HG03045 (cell line): ENCODE measurements around the gene ZNF740.
A peak's percentile ranks its signal among the peaks of the same experiment; 100 is the strongest.

Source experiments
- ATAC-seq: cut with Tn5 transposase; IDR thresholded peaks from one replicate; pipeline ENCODE4 v1.9.1; 2021; ENCODE audit warnings: mild to moderate bottlenecking, moderate library complexity; ENCODE audit not compliant: unreplicated experiment

The ZNF740 gene

DNA sequence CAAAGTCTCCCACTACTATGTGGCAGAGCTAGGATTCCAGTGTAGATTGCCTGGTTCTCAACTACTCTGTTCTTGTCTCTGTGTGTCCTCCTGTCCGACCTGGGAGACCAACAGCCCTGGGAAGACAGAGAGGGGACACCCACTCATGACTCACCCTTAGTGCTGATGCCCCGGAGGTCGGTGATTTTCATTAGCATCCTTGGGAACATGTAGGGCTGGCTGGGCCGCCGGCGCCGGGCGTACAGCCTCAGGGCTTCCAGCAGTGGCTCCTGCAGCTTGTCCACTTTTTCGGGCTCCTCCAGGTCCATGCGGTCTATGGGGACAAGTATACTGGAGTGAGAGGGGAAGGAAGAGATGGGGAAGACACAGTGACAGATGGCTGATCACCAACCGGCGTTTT lies 32.4 kb downstream of the ZNF740 start:
- no peak for ATAC-seq

DNA sequence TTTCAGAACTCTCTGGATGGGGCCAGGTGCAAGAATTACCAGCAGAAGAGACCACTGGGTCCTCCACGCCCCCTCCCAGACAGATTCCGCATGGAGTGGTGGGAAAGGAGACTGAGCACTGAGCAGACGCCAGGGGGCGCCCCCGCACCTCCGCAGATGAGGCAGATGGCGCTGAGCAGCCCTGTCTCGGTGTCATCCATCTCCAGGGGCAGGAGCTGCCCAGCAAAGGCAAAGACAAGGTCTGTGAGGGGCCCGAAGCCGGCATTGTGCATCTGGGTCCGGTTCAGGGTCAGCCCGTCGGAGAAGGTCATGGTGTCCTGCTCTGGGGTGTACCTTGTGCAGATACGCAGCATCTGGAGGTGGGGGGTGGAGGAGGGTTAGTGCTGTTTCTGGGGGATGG lies 32.8 kb downstream of the ZNF740 start:
- ATAC-seq = no peak

DNA sequence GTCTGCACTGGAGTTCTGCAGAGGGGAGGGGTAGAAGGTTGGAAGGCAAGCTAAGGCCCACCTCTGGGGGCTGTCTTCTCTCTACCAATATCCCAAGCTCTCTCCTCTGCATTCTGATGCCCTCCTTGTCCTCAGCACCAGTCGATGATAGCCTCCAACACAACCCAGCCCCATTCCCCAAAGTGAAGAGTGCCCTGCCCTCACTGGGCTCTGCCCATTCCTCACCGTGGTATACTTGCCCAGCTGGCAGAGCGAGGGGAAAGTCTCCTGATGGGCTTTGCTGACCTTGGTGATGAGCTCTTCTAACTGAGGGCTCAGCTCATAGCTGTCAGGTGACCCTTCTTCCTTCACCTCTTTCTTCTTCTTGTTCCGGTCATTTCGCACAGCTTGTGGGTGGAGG lies 33.7 kb downstream of the ZNF740 start:
- no peak for ATAC-seq

DNA sequence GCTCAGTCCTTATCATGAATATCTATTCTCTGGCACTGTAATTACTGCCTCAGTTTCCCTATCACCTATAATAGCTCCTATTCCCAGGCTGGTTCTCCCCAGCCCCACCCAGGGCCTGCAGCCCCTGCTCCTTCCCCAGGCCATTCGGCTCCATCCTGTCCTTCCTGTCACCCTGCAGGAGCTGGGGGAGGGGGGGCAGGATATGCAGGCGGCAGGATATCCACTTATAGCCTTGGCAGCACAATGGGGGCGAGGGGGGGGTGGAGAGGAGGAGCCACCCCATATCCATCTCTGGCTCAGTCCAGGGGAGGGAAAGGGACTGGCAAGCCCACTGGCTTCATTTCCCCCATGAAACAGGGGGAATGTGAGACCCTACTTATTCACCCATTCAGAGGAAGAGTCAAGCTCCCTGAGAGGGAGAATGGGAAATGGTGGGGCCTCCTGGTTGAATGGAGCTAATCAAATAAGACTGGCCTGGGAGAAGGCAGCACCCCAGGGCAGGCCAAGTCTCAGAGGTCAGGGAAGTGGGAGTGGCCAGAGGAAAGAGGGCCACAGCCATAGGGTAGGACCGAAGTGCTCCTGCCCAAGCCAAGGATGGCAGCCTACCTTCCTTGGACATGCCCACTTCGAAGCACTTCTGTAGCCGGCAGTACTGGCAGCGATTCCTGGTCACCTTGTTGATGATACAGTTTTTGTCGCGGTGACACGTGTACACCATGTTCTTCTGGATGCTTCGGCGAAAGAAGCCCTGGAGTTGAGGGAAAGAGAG lies 34.3 kb downstream of the ZNF740 start:
- no peak for ATAC-seq

DNA sequence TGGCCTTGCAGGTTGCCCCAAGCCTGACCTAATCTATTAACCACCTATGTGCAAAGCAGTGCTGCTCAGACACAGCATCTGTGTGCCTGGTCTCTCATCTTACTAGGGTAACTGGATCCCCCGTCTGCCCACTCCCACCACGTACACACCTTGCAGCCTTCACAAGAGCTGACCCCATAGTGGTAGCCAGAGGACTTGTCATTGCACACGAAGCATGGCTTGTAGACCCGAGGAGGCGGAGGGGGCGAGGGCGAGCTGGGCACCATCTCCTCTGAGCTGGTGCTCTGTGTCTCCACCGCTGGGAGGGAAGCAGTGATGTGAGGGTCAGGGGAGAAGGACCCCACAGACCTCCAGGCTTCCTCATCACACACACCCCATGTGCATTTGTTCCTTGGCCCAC lies 35.0 kb downstream of the ZNF740 start:
- no peak for ATAC-seq

DNA sequence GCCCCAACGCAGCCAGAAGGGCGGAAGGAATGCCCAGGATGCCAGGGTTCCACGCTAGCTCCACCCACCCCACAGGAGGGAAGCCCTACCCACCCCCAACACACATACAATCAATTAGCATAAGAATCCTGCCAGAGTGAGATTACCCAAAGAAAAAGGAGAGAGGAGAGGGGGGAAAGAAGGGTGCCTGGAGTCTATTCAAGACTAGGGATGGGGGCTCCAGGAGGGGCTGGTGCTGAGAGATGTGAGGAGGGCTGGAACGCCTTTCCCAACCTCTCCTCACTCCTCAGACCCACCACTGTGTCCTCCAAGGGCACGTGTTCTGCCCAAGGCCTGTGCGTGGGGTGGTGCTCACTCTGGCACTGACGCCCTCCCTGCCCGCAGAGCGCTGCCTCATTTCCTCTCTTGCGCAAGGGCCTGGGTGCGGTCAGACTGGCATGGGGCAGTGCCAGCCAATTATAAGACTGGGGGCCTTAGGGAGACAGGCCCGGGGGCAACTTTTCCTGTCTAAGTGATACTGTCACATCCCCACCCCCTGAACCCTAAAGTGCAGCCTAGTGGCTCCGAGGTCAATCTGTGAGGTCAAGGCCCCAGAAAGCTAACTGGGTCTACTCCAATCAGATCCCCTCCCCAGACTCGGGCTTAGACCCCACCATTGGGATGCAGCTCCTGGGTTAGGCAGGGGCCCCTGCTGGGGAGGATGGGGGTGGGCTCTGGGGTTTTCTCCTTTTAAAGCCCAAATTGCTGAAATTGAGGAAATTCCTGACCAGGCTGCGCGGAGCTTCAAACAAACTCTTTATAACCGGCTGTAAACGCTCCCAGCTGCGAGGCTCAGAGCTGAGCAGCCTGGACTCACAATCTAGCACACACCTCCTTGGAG lies 36.8 kb downstream of the ZNF740 start:
- no peak for ATAC-seq

DNA sequence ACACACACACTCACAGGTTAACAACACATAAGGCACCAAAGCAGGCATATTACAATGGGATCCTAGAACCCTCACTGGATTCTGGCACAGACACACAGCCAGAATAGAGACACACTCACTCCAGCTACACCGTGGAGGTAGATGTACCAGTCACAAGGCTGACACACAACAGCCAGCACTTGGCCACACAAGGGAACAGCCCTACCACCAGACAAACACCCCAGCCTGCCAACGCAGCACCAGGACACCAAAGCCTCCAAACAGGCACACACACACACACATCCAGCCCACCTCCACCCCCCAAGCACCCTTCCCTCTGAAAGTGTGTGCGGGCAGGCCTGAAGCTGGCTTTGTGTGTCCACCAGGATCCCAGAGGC lies 37.4 kb downstream of the ZNF740 start:
- ATAC-seq = no peak

DNA sequence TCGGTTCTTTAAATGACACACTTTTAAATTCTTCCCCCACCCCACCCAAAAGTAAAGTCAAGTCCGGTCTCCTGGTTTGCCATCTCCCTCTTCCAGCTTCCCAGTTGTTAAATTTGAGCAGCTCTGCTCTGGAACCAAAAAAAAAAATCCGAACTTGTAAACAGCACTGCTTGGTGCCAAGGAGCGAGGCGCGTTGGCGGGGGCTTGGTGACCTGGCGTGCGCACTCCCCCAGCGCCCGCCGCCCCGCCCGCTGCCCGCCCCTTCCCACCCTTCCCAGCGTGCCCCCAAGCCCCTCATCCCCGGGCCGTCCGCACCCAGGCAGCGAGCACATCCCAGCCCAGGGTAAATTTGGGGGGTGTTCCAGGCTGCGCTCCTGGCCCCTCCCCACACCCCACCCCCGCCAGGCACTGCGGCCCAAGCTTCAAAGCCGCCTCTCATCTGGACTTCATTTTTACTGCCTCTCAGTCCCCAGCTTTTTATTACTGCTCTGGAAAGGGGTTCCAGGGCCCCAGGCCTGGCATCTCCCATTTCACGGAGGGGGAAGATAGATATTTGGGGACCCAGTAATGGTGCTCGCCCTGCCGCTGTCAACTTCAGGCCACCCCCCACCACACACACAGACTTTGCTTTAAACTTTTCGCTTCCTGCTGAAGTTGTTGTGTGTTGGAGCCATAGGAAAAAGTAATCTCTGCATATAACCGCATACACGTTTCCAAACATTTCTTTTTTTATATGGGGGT lies 38.2 kb downstream of the ZNF740 start:
- ATAC-seq = no peak

DNA sequence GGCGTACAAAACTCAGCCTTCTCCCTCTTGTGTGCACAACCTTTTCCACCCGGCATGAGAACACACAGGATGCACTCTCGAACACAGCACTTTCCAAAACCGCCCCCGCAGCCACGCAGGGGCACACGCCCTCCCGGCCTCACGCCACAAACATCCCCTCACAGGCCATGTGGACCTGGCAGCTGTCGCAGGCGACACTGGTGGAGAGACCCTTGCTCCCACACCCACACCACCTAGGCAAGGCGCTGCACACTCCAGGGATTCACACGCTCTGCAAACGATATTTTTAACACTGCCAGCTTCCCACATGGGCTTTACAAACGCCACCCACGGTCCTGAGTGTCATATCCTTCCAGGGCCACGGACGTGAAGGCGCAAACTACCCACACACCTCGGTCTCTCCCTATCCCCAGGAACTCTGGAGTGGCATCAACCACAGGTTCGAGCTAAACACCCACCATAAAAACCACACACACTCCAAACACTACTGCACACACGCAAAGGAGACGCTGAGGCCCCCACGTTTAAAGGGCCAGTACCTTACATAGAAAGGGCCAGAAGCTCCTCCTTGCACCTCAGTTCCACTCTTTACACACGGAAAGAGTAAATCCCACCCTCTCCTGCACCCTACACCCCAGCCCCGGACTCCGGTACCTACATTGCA lies 38.9 kb downstream of the ZNF740 start:
- ATAC-seq = peak; percentile 22

DNA sequence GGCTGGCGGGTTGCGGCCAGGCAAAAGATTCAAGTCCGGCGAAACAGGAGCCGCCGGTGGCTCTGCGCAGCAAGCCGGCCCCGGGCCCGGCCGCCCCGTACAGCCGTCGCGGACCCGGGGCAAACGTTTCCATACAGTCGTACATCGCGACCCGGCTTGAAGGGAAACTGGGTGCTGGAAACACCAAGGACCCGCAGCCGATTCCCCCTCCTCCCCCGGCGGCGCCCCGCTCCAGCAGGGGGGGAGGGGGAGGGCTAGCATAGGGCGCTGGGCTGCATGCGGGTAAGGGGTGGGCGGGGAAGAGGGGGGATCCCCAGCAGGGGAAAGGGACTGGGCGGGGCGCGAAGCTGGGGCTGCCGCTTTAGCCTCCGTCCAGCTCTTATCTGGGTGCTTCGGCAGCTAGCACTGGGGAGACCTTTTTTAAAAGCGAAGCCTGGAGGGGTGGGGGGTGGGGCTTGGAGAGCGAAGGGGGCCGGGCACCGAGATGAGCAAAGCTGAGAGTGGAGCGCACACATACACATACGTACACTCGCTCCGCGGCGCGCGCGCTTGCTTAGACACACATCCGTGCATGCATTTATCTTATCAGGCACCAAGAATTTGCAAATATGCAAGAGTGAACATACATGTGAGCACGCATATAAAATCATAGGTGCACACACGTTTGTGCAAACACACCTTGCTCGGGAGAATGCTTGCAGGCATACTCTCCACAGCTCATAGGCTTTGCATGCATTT lies 39.6 kb downstream of the ZNF740 start:
- ATAC-seq = peak; percentile 31

DNA sequence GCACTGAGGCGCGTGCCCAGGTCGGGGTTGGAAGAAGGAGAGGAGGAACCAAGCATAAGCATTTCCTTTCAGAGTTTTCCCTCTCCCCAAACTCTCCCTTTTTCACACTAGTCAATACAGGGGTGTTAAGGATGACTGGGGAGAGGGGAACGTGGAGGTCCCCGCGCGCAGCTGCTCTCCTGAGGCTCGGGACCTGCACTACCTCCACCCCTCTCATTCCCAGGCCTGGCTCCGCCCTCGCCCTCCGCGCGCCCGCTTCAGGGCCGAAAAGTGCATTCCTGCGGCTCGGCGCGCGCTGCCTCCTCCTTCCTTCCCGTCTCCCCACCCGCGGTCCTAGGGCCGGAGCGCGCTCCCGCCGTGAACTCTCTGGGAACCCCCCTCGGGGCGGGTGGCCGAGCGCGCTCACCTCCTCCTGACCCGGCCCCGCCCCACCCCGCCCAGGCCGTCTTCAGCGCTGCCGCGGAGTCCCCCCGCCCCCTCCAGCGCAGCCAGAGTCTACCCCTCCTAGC lies 40.2 kb downstream of the ZNF740 start:
- ATAC-seq = peak; percentile 50

DNA sequence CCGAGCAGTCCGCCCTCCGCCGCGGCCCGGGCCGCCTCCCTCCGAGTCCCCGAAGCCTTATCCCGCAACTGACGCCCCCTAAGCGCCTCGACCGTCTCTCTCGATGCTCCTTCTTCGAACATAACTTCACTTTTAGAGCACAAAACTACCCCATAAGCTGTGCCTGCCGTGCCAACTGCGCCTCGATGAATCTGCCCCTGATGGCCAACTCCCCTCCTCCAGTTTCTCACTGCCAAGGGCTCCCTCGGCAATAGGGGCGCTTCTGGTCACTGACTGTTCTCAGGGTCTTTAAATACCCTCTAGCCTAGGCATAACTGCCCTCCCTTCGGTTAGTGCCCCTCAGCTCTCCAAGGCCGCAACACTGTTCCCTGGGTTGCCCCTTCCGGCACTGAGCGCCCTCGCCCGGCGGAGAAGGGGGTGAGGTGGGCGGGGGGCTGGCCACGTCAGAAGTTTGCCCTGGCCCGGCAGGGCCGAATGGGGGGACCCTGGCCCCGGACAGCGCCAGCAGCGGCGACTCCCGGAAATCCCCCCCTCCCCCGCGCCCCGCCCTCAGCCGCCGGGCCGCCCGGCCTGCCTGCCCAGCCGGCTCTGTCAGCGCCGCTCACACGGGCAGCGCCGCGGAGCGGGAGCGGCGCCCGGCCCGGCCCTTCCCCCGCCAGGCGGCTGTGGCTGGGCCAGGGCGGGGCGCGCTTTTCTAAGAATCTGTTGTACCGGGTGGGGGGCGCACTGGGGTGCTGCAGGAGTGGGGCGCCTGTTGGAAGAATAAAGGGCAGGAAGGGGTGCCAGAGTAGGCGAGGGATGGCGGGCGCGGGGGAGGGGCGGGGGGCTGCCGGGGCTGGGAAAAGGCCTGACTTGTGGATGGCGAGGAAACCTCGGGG lies 40.9 kb downstream of the ZNF740 start:
- ATAC-seq = no peak

DNA sequence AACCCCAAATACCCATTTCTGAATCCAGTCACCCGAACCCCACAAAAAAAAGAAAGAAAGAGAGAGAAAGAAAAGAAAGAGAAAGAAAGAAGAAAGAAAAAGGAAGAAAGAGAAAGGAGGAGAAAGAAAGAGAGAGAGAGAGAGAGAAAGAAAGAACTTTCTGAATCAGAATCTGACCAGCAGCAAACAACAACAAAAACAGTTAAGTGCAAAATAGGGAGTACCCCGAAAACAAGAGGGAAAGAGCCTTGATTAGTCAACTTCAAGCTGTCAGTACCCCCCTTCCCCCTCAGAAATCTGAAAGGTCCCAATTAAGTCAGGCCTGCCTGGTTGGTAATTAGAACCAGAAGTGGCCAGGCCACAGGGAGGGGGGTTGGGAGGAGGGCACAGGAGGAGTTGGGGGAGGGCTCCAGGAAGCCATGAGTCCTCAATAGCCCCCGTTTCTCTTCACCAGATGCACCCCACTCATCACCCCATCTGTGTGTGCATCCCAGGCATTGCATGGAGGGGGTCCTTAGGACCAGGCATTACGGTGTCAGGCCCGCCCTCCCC lies 41.7 kb downstream of the ZNF740 start:
- ATAC-seq = no peak

DNA sequence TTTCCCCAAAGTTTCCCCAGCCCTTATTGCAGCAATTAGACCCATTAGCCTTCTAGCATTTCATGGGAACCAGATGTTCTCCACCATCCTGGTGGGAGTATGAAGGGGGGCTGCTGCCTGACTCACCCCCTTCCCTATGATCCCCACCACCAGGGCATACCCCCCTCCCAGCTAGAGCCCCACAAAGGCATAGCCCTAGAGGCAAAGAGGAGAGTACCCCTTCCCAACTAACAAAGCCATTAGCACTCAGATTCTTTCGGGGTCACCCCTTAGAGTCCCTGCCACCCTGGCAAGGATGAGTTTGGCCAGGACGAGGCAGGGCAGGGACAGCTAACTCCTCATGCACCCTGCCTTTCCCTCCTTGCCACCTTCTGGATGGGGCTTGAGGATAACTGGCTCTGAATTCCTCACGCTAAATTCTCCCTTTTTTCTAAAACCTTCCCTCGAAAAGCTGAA lies 42.3 kb downstream of the ZNF740 start:
- no peak for ATAC-seq

DNA sequence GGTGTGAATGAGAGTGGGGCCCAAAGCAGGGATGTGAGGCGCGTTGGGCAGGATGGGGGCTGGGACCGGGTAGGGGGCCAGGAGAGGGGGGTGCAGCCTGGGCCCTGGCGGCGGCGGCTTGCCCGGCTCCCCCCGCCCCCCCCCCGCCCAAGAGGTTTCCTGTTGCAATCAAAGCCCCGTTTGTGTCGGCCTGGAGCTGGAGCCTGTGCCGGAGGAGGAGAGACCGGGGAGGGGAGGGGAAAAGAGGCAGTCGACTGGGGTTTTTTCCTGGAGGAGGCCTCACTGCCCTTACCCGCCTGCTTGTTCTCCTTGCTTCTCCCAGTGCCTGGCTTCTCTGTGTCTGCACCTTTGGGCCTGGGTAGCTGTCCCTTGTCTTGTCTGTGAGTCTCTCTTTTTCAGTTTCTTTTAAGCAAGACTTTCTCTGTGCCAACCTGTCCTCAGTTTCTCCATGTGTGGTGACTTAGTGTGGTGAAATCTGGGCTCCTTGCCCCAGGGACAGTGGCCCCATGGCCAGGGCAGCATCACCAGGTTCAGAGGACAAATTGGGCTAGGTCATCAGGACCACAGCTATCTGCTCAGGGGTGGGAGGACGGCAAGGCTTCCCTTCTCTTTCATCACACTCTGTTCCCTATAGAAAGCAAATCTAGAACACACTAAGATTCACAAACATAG lies 43.0 kb downstream of the ZNF740 start:
- ATAC-seq = no peak

DNA sequence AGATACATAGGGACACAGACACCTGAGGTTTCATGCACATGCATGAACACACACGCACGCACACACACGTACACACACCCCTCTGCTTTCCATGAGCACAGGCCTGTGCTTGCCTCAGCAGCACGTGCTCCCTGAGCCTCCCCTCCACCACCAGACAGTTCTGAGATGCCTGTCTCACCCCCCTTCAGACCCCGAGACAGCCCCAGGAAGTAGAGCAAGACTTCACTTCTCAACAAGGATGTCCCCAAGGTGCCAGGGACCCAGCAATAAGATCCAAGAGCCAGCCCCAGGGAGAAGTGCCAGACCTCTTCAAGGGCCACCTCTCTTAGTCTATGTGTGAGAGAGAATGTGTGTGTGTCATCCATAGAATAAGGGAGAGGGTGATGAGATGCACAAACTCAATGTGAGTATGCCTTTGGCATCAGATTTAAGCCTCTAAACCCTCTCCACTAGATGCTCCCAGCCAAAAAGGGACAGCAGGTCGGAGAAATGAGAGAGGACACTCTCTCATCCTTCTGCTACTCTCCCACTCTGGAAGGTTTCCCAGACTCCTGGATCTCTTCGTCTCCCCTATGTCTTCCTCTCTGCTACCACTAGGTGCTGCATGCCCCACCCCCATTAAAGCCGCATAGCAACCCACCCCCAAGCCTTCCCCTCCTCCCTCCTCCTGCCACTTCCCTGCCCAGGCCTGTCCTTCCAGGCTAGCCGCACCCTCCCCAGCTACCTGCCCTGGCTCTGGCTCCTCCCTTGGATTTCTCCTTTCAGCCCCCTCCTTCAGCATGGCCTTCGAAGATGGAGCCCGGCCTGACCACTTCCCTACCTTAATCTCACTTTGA lies 43.8 kb downstream of the ZNF740 start:
- no peak for ATAC-seq

DNA sequence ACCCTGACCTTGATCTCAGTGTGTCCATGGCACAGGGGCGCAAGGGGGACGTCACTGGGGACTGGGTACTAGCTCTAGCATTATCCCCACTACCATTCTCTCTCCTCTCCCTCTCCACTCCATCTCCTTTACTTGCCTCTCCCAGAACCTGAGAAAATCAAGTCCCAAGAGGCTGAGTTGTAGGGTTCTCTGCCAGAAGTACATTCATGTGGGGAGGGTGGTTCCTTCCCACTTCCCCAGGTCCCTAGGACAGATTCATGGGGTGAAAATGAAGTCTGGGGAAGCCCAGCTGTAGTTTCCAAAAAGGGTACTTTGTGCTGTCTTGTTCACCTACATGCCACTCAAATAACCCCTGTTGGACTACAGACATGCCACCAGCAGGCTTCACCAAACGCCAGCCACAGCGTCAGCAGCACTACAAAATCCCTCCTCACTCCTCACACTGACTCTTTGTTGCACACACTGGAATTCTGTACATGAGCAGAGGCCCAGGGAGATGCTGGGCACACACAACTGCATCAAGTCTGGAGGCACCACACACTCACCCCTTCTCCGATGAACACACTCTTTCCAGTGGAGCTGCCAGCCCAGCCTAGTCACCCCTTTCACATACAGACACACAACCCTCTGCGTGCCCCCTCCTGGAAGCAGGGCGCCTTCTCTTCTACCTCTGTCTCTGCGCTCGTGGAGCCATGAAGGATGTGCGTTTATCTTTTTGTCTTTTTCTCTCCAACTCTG lies 44.5 kb downstream of the ZNF740 start:
- ATAC-seq = no peak
